IMR-90 (cell line): Measurements from ENCODE around the gene IGSF10. TPM values are rescaled to one million over a fixed set of nuclear protein-coding genes. Genes with fewer than 3 reads are reported as not detected.

Source experiments
- ATAC-seq: fragments of 200-7000 bp; cut with Tn5 transposase; 2 replicates; pipeline ENCODE4 v1.9.1; 2020; ENCODE audit warnings: low read depth, mild to moderate bottlenecking, moderate library complexity
- BruUV-seq: library from RNA; stranded (reverse); fragments of 400-500 nt; replicated peaks from 2 replicates; lab custom pipeline; 2021; lab: Mats Ljungman, UMichigan
- CTCF ChIA-PET: fragments of 300-600 bp; formaldehyde crosslinking; extraction: SDS; loops from one replicate; lab custom pipeline; 2021; ENCODE audit warnings: antibody characterized with exemption; lab: Yijun Ruan, JAX
- POLR2A ChIA-PET: fragments of 300-600 bp; sonication (Branson Sonifier 250); formaldehyde crosslinking; loops from one replicate; lab custom pipeline; 2022; ENCODE audit warnings: antibody characterized with exemption; ENCODE audit not compliant: unreplicated experiment; lab: Charles Lee
- DNase-seq: peaks from one replicate; pipeline ENCODE4 v3.0.0; 2013
- H2AFZ ChIP-seq: replicated peaks from 2 replicates; pipeline ENCODE3; 2013; ENCODE audit warnings: low read length, mild to moderate bottlenecking; ENCODE audit not compliant: poor library complexity
- H2AK5ac ChIP-seq: 2 replicates; pipeline ENCODE4 v1.6.1; 2013; ENCODE audit warnings: low read depth, low read length, inconsistent platforms
- H2AK9ac ChIP-seq: replicated peaks from 2 replicates; pipeline ENCODE3; 2013; ENCODE audit warnings: mild to moderate bottlenecking, low read depth, low read length, moderate library complexity; ENCODE audit not compliant: poor library complexity
- H2BK120ac ChIP-seq: 2 replicates; pipeline ENCODE4 v1.6.1; 2013; ENCODE audit warnings: low read depth, low read length, inconsistent platforms
- H2BK15ac ChIP-seq: 3 replicates; pipeline ENCODE4 v1.6.1; 2013; ENCODE audit warnings: low read depth, low read length, inconsistent platforms
- H2BK20ac ChIP-seq: 2 replicates; pipeline ENCODE4 v1.6.1; 2013; ENCODE audit warnings: low read depth, mild to moderate bottlenecking, inconsistent platforms, low read length, moderate library complexity
- H2BK5ac ChIP-seq: 2 replicates; pipeline ENCODE4 v1.6.1; 2013; ENCODE audit warnings: mild to moderate bottlenecking, low read depth, low read length, inconsistent platforms; ENCODE audit not compliant: poor library complexity, severe bottlenecking
- H3K14ac ChIP-seq: replicated peaks from 2 replicates; pipeline ENCODE4 v1.6.1; 2013; ENCODE audit warnings: low read depth, low read length, inconsistent platforms
- H3K18ac ChIP-seq: 2 replicates; pipeline ENCODE4 v1.6.1; 2013; ENCODE audit warnings: low read depth, low read length, control low read depth
- H3K23ac ChIP-seq: 2 replicates; pipeline ENCODE4 v1.6.1; 2013; ENCODE audit warnings: low read depth, low read length, inconsistent platforms
- H3K27ac ChIP-seq: 2 replicates; pipeline ENCODE4 v1.5.1; 2013; ENCODE audit warnings: mild to moderate bottlenecking, control low read depth, low read length; ENCODE audit not compliant: insufficient read depth
- H3K27me3 ChIP-seq: 2 replicates; pipeline ENCODE4 v1.6.1; 2013; ENCODE audit warnings: low read length; ENCODE audit not compliant: control insufficient read depth, insufficient read depth
- H3K36me3 ChIP-seq: 2 replicates; pipeline ENCODE4 v1.6.1; 2013; ENCODE audit warnings: low read length, mixed read lengths; ENCODE audit not compliant: control insufficient read depth, insufficient read depth
- H3K4ac ChIP-seq: 2 replicates; pipeline ENCODE4 v1.6.1; 2013; ENCODE audit warnings: low read depth, low read length, inconsistent platforms
- H3K4me1 ChIP-seq: 2 replicates; pipeline ENCODE4 v1.6.1; 2013; ENCODE audit warnings: low read length, mixed read lengths; ENCODE audit not compliant: control insufficient read depth, insufficient read depth
- H3K4me2 ChIP-seq: 2 replicates; pipeline ENCODE4 v1.6.1; 2013; ENCODE audit warnings: low read depth, mild to moderate bottlenecking, control low read depth, low read length, moderate library complexity
- H3K4me3 ChIP-seq: 2 replicates; pipeline ENCODE4 v1.5.1; 2013; ENCODE audit warnings: low read depth, mild to moderate bottlenecking, control low read depth, low read length, moderate library complexity; ENCODE audit not compliant: insufficient read depth
- H3K56ac ChIP-seq: 2 replicates; pipeline ENCODE4 v1.6.1; 2013; ENCODE audit warnings: low read length, inconsistent platforms; ENCODE audit not compliant: insufficient read depth; ENCODE audit errors: extremely low read depth
- H3K79me1 ChIP-seq, 2 experiments: 2 replicates each; pipeline ENCODE4 v1.6.1; 2013; ENCODE audit warnings: low read length in 2 of 2, inconsistent platforms in 1 of 2, low read depth in 1 of 2
- H3K9ac ChIP-seq: 2 replicates; pipeline ENCODE4 v1.6.1; 2013; ENCODE audit warnings: low read depth, low read length, control low read depth
- H3K9me1 ChIP-seq: 2 replicates; pipeline ENCODE4 v1.6.1; 2013; ENCODE audit warnings: low read length, inconsistent platforms; ENCODE audit not compliant: insufficient read depth
- H3K9me3 ChIP-seq: 2 replicates; pipeline ENCODE4 v1.6.1; 2013; ENCODE audit warnings: low read length; ENCODE audit not compliant: control insufficient read depth, insufficient read depth
- H4K20me1 ChIP-seq: 2 replicates; pipeline ENCODE4 v1.6.1; 2013; ENCODE audit warnings: low read length, inconsistent platforms; ENCODE audit not compliant: insufficient read depth
- H4K5ac ChIP-seq: 2 replicates; pipeline ENCODE4 v1.6.1; 2013; ENCODE audit warnings: mild to moderate bottlenecking, low read depth, low read length, control low read depth
- H4K8ac ChIP-seq, 2 experiments: 2 replicates each; pipeline ENCODE4 v1.6.1; 2013; ENCODE audit warnings: low read depth in 2 of 2, low read length in 2 of 2, control low read depth in 1 of 2, inconsistent platforms in 1 of 2
- H4K91ac ChIP-seq: 2 replicates; pipeline ENCODE4 v1.6.1; 2013; ENCODE audit warnings: low read depth, low read length, inconsistent platforms; ENCODE audit not compliant: insufficient read depth
- BHLHE40 ChIP-seq: fragments of 150-350 bp; IDR thresholded peaks from 2 replicates; pipeline ENCODE4 v1.6.1; 2016; ENCODE audit warnings: mild to moderate bottlenecking, low read depth, low read length
- CEBPB ChIP-seq: IDR thresholded peaks from 2 replicates; pipeline ENCODE4 v1.6.1; 2012; ENCODE audit warnings: low read depth, low read length, improper control_type of control experiment
- CHD1 ChIP-seq: IDR thresholded peaks from 2 replicates; pipeline ENCODE4 v1.6.1; 2012; ENCODE audit warnings: low read depth, low read length, improper control_type of control experiment
- FOS ChIP-seq: fragments of 150-350 bp; IDR thresholded peaks from 2 replicates; pipeline ENCODE4 v1.6.1; 2016; ENCODE audit warnings: low read depth, low read length
- MAFK ChIP-seq: IDR thresholded peaks from 2 replicates; pipeline ENCODE4 v1.6.1; 2012; ENCODE audit warnings: low read depth, low read length, improper control_type of control experiment
- MXI1 ChIP-seq: IDR thresholded peaks from 2 replicates; pipeline ENCODE4 v1.6.1; 2012; ENCODE audit warnings: low read depth, mild to moderate bottlenecking, low read length, moderate library complexity, borderline replicate concordance
- POLR2A ChIP-seq: IDR thresholded peaks from 2 replicates; pipeline ENCODE4 v1.6.1; 2012; ENCODE audit warnings: mild to moderate bottlenecking, low read depth, low read length
- RAD21 ChIP-seq: IDR thresholded peaks from 2 replicates; pipeline ENCODE4 v1.6.1; 2012; ENCODE audit warnings: low read length, improper control_type of control experiment
- SMC3 ChIP-seq: fragments of 150-350 bp; IDR thresholded peaks from 2 replicates; pipeline ENCODE4 v1.6.1; 2016; ENCODE audit warnings: low read depth, mild to moderate bottlenecking, antibody characterized with exemption, low read length, moderate library complexity
- WGBS, 2 experiments: methylation state at CpG; one replicate each; pipeline versions ENCODE4 v1.1.5 to v1.1.7; 2013; ENCODE audit warnings: missing lambda C conversion rate in 2 of 2; ENCODE audit not compliant: insufficient read length in 1 of 2; ENCODE audit errors: extremely low coverage in 2 of 2; 5-methylcytosine and 5-hydroxymethylcytosine counted together
- dilution Hi-C: fragments of 300-500 bp; cut with HindIII; formaldehyde crosslinking; loops from one replicate; pipeline ENCODE4 v1.14.3; 2018; ENCODE audit warnings: low sequenced_read_pairs; ENCODE audit not compliant: unreplicated experiment
- in situ Hi-C: fragments of 300-500 bp; cut with MboI; formaldehyde crosslinking; loops from 3 replicates; pipeline ENCODE4 v1.14.3; 2019; ENCODE audit warnings: low sequenced_read_pairs, inconsistent platforms, mixed read lengths
- intact Hi-C: fragments of 100-400 bp; cut with micrococcal nuclease; formaldehyde crosslinking; loops from 2 replicates; pipeline ENCODE4 v1.10.0; 2022
- polyA plus RNA-seq, 3 experiments: library from polyadenylated mRNA; depleted of rRNA; stranded (reverse); fragments of >200 nt; gene quantifications; 2 replicates each; pipeline ENCODE4 v1.2.3, GENCODE V29; 2012; ENCODE audit warnings: low replicate concordance in 1 of 3
- total RNA-seq: library from RNA; depleted of rRNA; stranded (reverse); fragments of >200 nt; gene quantifications from 2 replicates; pipeline ENCODE4 v1.2.3, GENCODE V29; 2012
- TF ChIP-seq, protein P1 (sequence below): conservative IDR thresholded peaks from 2 replicates; pipeline ENCODE4 v1.5.1; 2012; ENCODE audit warnings: mild to moderate bottlenecking, low read depth, low read length, improper control_type of control experiment

IGSF10 gene
- total and polyA plus RNA-seq, 2 of the 4 experiments (the other 2 are of a cell fraction) = under 0.01 to 0.07 TPM

- no peaks in the 10 kb centered on the region for H3K36me3 ChIP-seq
- no peak overlapping the region for H2BK120ac ChIP-seq
- H3K27ac ChIP-seq = no peak overlapping the region
- H3K9ac ChIP-seq = no peak overlapping the region
- no peak overlapping the region for H3K4ac ChIP-seq
- 67% methylated on average over 3 of the region's 6 CpGs; no CpG with 5 or more reads in 1 of the 2 experiments for WGBS, 2 experiments
- H2BK20ac ChIP-seq = no peak overlapping the region
- intact Hi-C loops (loop anchor here (10.0 kb wide), 1 partner anchor 168 kb away; no protein-coding TSS in a partner anchor), in situ Hi-C loops (no loop called here), dilution Hi-C loops (no loop called here)
- H3K4me1 ChIP-seq = no peaks in the 10 kb centered on the region
- TF ChIP-seq, protein P1, sequence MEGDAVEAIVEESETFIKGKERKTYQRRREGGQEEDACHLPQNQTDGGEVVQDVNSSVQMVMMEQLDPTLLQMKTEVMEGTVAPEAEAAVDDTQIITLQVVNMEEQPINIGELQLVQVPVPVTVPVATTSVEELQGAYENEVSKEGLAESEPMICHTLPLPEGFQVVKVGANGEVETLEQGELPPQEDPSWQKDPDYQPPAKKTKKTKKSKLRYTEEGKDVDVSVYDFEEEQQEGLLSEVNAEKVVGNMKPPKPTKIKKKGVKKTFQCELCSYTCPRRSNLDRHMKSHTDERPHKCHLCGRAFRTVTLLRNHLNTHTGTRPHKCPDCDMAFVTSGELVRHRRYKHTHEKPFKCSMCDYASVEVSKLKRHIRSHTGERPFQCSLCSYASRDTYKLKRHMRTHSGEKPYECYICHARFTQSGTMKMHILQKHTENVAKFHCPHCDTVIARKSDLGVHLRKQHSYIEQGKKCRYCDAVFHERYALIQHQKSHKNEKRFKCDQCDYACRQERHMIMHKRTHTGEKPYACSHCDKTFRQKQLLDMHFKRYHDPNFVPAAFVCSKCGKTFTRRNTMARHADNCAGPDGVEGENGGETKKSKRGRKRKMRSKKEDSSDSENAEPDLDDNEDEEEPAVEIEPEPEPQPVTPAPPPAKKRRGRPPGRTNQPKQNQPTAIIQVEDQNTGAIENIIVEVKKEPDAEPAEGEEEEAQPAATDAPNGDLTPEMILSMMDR = no peak
- no peak for TF ChIP-seq MXI1
- no peak for TF ChIP-seq CHD1
- TF ChIP-seq BHLHE40 = no peak
- TF ChIP-seq MAFK = no peak
- TF ChIP-seq CEBPB = no peak
- no peak for TF ChIP-seq FOS
- no peak for TF ChIP-seq POLR2A
- TF ChIP-seq RAD21 = no peak
- no peak for TF ChIP-seq SMC3
- H4K5ac ChIP-seq = no peak overlapping the region
- H2AK9ac ChIP-seq = no peak overlapping the region
- H3K23ac ChIP-seq = no peak overlapping the region
- peaks cover 26% of the 10 kb centered on the region for H3K27me3 ChIP-seq
- no peak overlapping the region for H3K14ac ChIP-seq
- no peaks in the 10 kb centered on the region for H3K79me1 ChIP-seq
- H3K18ac ChIP-seq = no peak overlapping the region
- H4K20me1 ChIP-seq = no peaks in the 10 kb centered on the region
- no peak overlapping the region for H3K4me2 ChIP-seq
- no peak for ATAC-seq
- H3K9me3 ChIP-seq = no peaks in the 10 kb centered on the region
- no peak overlapping the region for H3K56ac ChIP-seq
- no TSS peak for BruUV-seq
- H3K9me1 ChIP-seq = no peaks in the 10 kb centered on the region; the same call in 1 of the 2 replicates
- no peak overlapping the region for H2BK15ac ChIP-seq
- no peak overlapping the region for H4K91ac ChIP-seq
- no peak overlapping the region for H2AK5ac ChIP-seq
- CTCF ChIA-PET = interaction anchor here (0.7 to 0.8 kb wide), 2 partner anchors 12 to 23 kb away, joined by 3 read pairs; no protein-coding TSS in a partner anchor
- no peak overlapping the region for H2AFZ ChIP-seq
- POLR2A ChIA-PET = no interaction called here
- no peak overlapping the region for H3K4me3 ChIP-seq
- DNase-seq = no peak
- H4K8ac ChIP-seq = no peak overlapping the region
- no peak overlapping the region for H2BK5ac ChIP-seq
These were observed 1.5 kb upstream of the IGSF10 start for GRCh38 chr3:151462278-151462780.
